C4-2B (cell line): ENCODE results near the gene CHRNA3.

Experiments
- CTCF ChIP-seq: fragments of 450-650 bp; conservative IDR thresholded peaks from 2 replicates; pipeline ENCODE4 v1.5.1; 2017; ENCODE audit warnings: mild to moderate bottlenecking
- ZFX ChIP-seq: fragments of 450-650 bp; IDR thresholded peaks from 2 replicates; pipeline ENCODE4 v1.6.1; 2017

GRCh38 chr15:78619022-78619950 lies 1.5 kb downstream of the CHRNA3 start:
- TF ChIP-seq CTCF, result no peak
- TF ChIP-seq ZFX, result no peak
